ENCODE measurements around the gene MON1B. TPM values are rescaled to one million over a fixed set of nuclear protein-coding genes. Genes with fewer than 3 reads are reported as not detected.
"Not testable (repeated sequence)": the region's sequence is repeated elsewhere in the genome, so short reads cannot be mapped to it uniquely, and the experiment has no call there.

The MON1B gene
- total and polyA plus RNA-seq, 9 of the 15 experiments (the other 6 are each of a cell fraction or from before 2014, with no cell fraction given) = 5.0 to 66.0 (median 12.6) TPM

DNA sequence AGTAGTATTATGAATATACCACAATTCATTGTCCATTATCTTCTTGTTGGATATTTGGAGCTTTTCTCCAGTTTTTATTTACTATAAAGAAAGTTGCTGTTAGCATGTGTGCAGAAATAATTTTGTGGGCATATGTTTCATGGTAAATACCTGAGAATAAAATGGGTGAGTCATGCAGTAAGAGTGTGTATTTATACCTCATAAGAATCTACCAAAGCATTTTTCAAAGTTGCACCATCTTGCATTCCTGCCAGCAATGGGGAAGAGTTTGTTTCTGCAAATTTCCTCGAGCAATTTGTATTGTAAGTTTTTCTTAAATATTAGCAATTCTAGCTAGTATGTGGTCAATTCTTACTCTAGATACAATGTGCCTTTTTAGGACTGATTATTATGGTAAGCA, 7.9 kb upstream of the MON1B start (continued):
- TF ChIP-seq FOXM1 (IDR thresholded peaks at IDR 0.05; ENCODE audit: low read depth) (no peak), FOXM1 (CRISPR knock-in tag; IDR thresholded peaks at IDR 0.05; ENCODE audit: low read depth) (no peak)

GRCh38 chr16:77186298-77186697, 4.7 kb upstream of the MON1B start:
- H3K27ac ChIP-seq (ENCODE audit: extremely low read depth, low read depth, low read length); H3K27me3 ChIP-seq (ENCODE audit: control insufficient read depth in 2 of 2, insufficient read depth in 2 of 2, low read length in 2 of 2); H3K9me1 ChIP-seq (ENCODE audit: control insufficient read depth, insufficient read depth, low read length); H2AFZ ChIP-seq (ENCODE audit: low read depth, low read length); CTCF ChIA-PET (ENCODE audit: low intra/inter-chr PET ratio); intact Hi-C loops (cut with micrococcal nuclease); H3K79me2 ChIP-seq (ENCODE audit: control insufficient read depth, insufficient read depth, low read length); H3K4me1 ChIP-seq (replicated peaks in 1 of 2; ENCODE audit: control insufficient read depth in 2 of 2, insufficient read depth in 2 of 2, low read length in 2 of 2); H3K9me3 ChIP-seq (replicated peaks; ENCODE audit: control insufficient read depth, insufficient read depth, low read depth, low read length); POLR2A ChIA-PET; BruUV-seq (replicated peaks); H3K4me2 ChIP-seq (ENCODE audit: insufficient read depth, low read length); DNase-seq (ENCODE audit: extremely low read depth in 1 of 4, low spot score in 3 of 4); ATAC-seq; H3K4me3 ChIP-seq; H4K20me1 ChIP-seq (replicated peaks; ENCODE audit: control insufficient read depth, insufficient read depth, low read length); H3K9ac ChIP-seq (ENCODE audit: insufficient read depth in 1 of 2, low read depth in 2 of 2, low read length in 2 of 2); FAIRE-seq; H3K36me3 ChIP-seq (ENCODE audit: control insufficient read depth, insufficient read depth, low read length): not testable (repeated sequence)
- in situ Hi-C loops (cut with MboI) = loop anchor here (25.0 kb wide), 2 partner anchors 1549 to 1974 kb away; partner anchors contain the start of genes CTRB1, CTRB2, KARS1 and TERF2IP
- 14% methylated on average over 1 of the region's 1 CpG for WGBS (ENCODE audit: insufficient coverage, low coverage, missing lambda C conversion rate)

GRCh38 chr16:77190190-77190477, 856 bp upstream of the MON1B start:
- ATAC-seq (no peak), DNase-seq (ENCODE audit: extremely low read depth in 1 of 4, low spot score in 3 of 4) (no peak), FAIRE-seq (no peak)
- H3K36me3 ChIP-seq (ENCODE audit: control insufficient read depth, insufficient read depth, low read length) = peaks cover 28% of the 10 kb centered on the region; the same call in 2 of the 3 replicates
- H3K79me2 ChIP-seq (ENCODE audit: control insufficient read depth, insufficient read depth, low read length) = peaks cover 23% of the 10 kb centered on the region
- H3K9me1 ChIP-seq (ENCODE audit: control insufficient read depth, insufficient read depth, low read length) = peaks cover 3% of the 10 kb centered on the region
- no peaks in the 10 kb centered on the region for H4K20me1 ChIP-seq (replicated peaks; ENCODE audit: control insufficient read depth, insufficient read depth, low read length)
- no peaks in the 10 kb centered on the region for H3K9me3 ChIP-seq (replicated peaks; ENCODE audit: control insufficient read depth, insufficient read depth, low read depth, low read length)
- 0 out of 2 replicates have a peak, but pooled peaks have one; percentile 40 for TF ChIP-seq ETV5 (CRISPR knock-in tag; IDR thresholded peaks at IDR 0.05; ENCODE audit: low read depth)
- TF ChIP-seq CBFB (CRISPR knock-in tag; IDR thresholded peaks at IDR 0.05) = 0 out of 2 replicates have a peak, but pooled peaks have one; percentile 53
- TF ChIP-seq, protein P1, sequence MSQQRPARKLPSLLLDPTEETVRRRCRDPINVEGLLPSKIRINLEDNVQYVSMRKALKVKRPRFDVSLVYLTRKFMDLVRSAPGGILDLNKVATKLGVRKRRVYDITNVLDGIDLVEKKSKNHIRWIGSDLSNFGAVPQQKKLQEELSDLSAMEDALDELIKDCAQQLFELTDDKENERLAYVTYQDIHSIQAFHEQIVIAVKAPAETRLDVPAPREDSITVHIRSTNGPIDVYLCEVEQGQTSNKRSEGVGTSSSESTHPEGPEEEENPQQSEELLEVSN (IDR thresholded peaks at IDR 0.05; ENCODE audit: borderline replicate concordance in 1 of 2, extremely low read depth in 1 of 2, insufficient read depth in 1 of 2, insufficient read length in 1 of 2, low read depth in 1 of 2, low read length in 1 of 2, poor library complexity in 1 of 2, severe bottlenecking in 1 of 2) = peak in 1 of 2 experiments; percentile 5
- 0 out of 2 replicates have a peak, but pooled peaks have one; percentile 33 for TF ChIP-seq ZNF830 (CRISPR knock-in tag; IDR thresholded peaks at IDR 0.05)
- TF ChIP-seq HCFC1 (IDR thresholded peaks at IDR 0.05; ENCODE audit: low read depth, low read length) = no peak
- no peak for TF ChIP-seq ZFP1 (CRISPR knock-in tag; IDR thresholded peaks at IDR 0.05)
- TF ChIP-seq SREBF2 (CRISPR knock-in tag; IDR thresholded peaks at IDR 0.05) = 0 out of 2 replicates have a peak, but pooled peaks have one; percentile 71
- TF ChIP-seq NR4A1 (CRISPR knock-in tag; IDR thresholded peaks at IDR 0.05) = no peak
- 0 out of 2 replicates have a peak, but pooled peaks have one; percentile 52 for TF ChIP-seq NR4A1 (tag; IDR thresholded peaks at IDR 0.05)
- peaks cover 9 to 17% of the 10 kb centered on the region in 2 experiments; a peak in 3 of 5 replicates for H3K4me1 ChIP-seq (replicated peaks in 1 of 2; ENCODE audit: control insufficient read depth in 2 of 2, insufficient read depth in 2 of 2, low read length in 2 of 2)
- peak overlapping the region; percentile 98 for H2AFZ ChIP-seq (ENCODE audit: low read depth, low read length)
- peak overlapping the region; percentile 95 to 96 for H3K9ac ChIP-seq (ENCODE audit: insufficient read depth in 1 of 2, low read depth in 2 of 2, low read length in 2 of 2)
- peak overlapping the region; percentile 83 for H3K4me2 ChIP-seq (ENCODE audit: insufficient read depth, low read length)
- peak overlapping the region; percentile 99 for H3K27ac ChIP-seq (ENCODE audit: extremely low read depth, low read depth, low read length)
- WGBS (ENCODE audit: insufficient coverage, low coverage, missing lambda C conversion rate) = 0% methylated on average over 14 of the region's 19 CpGs
- CTCF ChIA-PET (ENCODE audit: low intra/inter-chr PET ratio) = no interaction called here
- H3K4me3 ChIP-seq = peak overlapping the region; percentile 84
- intact Hi-C loops (cut with micrococcal nuclease) (no loop called here), in situ Hi-C loops (cut with MboI) (loop anchor here (25.0 kb wide), 2 partner anchors 1553 to 1978 kb away; partner anchors contain the start of genes CTRB1, CTRB2, KARS1 and TERF2IP)
- BruUV-seq (replicated peaks) = TSS peak; percentile 89
- H3K27me3 ChIP-seq (ENCODE audit: control insufficient read depth in 2 of 2, insufficient read depth in 2 of 2, low read length in 2 of 2) = no peaks in the 10 kb centered on the region
- POLR2A ChIA-PET = interaction anchor here (0.6 to 1.6 kb wide), 4 partner anchors 11 to 1757 kb away, joined by 3 to 5 read pairs (median 3); no protein-coding TSS in a partner anchor

Data from K562 (cell line).